ENCODE data around the gene CHRNA1. TPM values are rescaled to one million over a fixed set of nuclear protein-coding genes. Genes with fewer than 3 reads are reported as not detected.

The CHRNA1 gene
- total and polyA plus RNA-seq, 9 of the 15 experiments (the other 6 are each of a cell fraction or from before 2014, with no cell fraction given): not detected

DNA sequence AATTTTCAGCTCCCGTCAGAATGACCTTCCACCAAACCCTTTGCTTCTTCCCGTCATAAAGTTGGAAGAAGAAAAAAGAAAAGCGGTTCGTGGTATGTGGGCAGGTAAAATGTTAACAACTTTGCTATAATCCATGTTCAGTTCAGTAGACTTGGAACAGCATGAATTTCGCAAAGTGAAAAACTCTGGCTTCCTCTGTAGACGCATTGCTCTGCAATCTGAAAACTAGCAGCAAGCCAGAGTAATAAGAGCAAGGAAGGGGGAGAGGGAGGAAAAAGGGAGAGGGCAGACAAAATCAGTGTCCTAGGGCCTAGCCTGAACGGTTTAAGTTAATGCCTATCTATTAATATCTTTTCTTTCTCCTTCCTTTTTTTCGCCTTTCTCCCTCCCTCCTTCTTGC lies 26.7 kb upstream of the CHRNA1 start:
- WGBS (ENCODE audit: insufficient coverage, low coverage, missing lambda C conversion rate): 4% methylated on average over 8 of the region's 8 CpGs
- ATAC-seq (no peak), FAIRE-seq (no peak), DNase-seq (ENCODE audit: extremely low read depth in 1 of 4, low spot score in 3 of 4) (no peak)
- ChIA-PET CTCF (ENCODE audit: low intra/inter-chr PET ratio) (no interaction called here), POLR2A (interaction anchor here (1.1 kb wide), 1 partner anchor 9 kb away, joined by 5 read pairs; no protein-coding TSS in a partner anchor)
- Histone ChIP-seq H3K27me3 (ENCODE audit: control insufficient read depth in 2 of 2, insufficient read depth in 2 of 2, low read length in 2 of 2) (peaks cover 4 to 28% of the 10 kb centered on the region in 2 experiments; a peak in 3 of 5 replicates), H4K20me1 (replicated peaks; ENCODE audit: control insufficient read depth, insufficient read depth, low read length) (no peaks in the 10 kb centered on the region), H3K9me3 (replicated peaks; ENCODE audit: control insufficient read depth, insufficient read depth, low read depth, low read length) (no peaks in the 10 kb centered on the region), H2AFZ (ENCODE audit: low read depth, low read length) (no peak overlapping the region), H3K4me2 (ENCODE audit: insufficient read depth, low read length) (no peak overlapping the region), H3K4me3 (no peak overlapping the region), H3K36me3 (ENCODE audit: control insufficient read depth, insufficient read depth, low read length) (no peaks in the 10 kb centered on the region), H3K9ac (ENCODE audit: insufficient read depth in 1 of 2, low read depth in 2 of 2, low read length in 2 of 2) (no peak overlapping the region), H3K9me1 (ENCODE audit: control insufficient read depth, insufficient read depth, low read length) (no peaks in the 10 kb centered on the region), H3K4me1 (replicated peaks in 1 of 2; ENCODE audit: control insufficient read depth in 2 of 2, insufficient read depth in 2 of 2, low read length in 2 of 2) (peaks cover 0 to 3% of the 10 kb centered on the region in 2 experiments; a peak in 2 of 5 replicates), H3K79me2 (ENCODE audit: control insufficient read depth, insufficient read depth, low read length) (no peaks in the 10 kb centered on the region), H3K27ac (ENCODE audit: extremely low read depth, low read depth, low read length) (no peak overlapping the region)
- TF ChIP-seq TCFL5 (CRISPR knock-in tag; conservative IDR thresholded peaks at IDR 0.05) (no peak), RAD51 (IDR thresholded peaks at IDR 0.05; ENCODE audit: borderline replicate concordance, low read depth) (no peak), ZC3H11A (IDR thresholded peaks at IDR 0.05; ENCODE audit: low read depth, low read length) (no peak), HEY1 (CRISPR knock-in tag; IDR thresholded peaks at IDR 0.05; ENCODE audit: borderline replicate concordance) (no peak), ZNF124 (CRISPR knock-in tag; IDR thresholded peaks at IDR 0.05) (no peak), ZNF76 (CRISPR knock-in tag; IDR thresholded peaks at IDR 0.05; ENCODE audit: borderline replicate concordance) (no peak), HLTF (IDR thresholded peaks at IDR 0.05) (no peak), ZNF134 (CRISPR knock-in tag; conservative IDR thresholded peaks at IDR 0.05) (no peak), RUNX1 (IDR thresholded peaks at IDR 0.05; ENCODE audit: low read depth) (no peak), HDAC2 (IDR thresholded peaks at IDR 0.05) (no peak), MAFK (IDR thresholded peaks at IDR 0.05; ENCODE audit: low read length) (no peak), ZNF644 (tag; IDR thresholded peaks at IDR 0.05; ENCODE audit: low read depth) (no peak), ZNF589 (CRISPR knock-in tag; IDR thresholded peaks at IDR 0.05; ENCODE audit: low read depth) (no peak), ZKSCAN8 (CRISPR knock-in tag; IDR thresholded peaks at IDR 0.05) (no peak), NR2F6 (CRISPR knock-in tag; IDR thresholded peaks at IDR 0.05) (no peak)
- TF ChIP-seq, protein P1, sequence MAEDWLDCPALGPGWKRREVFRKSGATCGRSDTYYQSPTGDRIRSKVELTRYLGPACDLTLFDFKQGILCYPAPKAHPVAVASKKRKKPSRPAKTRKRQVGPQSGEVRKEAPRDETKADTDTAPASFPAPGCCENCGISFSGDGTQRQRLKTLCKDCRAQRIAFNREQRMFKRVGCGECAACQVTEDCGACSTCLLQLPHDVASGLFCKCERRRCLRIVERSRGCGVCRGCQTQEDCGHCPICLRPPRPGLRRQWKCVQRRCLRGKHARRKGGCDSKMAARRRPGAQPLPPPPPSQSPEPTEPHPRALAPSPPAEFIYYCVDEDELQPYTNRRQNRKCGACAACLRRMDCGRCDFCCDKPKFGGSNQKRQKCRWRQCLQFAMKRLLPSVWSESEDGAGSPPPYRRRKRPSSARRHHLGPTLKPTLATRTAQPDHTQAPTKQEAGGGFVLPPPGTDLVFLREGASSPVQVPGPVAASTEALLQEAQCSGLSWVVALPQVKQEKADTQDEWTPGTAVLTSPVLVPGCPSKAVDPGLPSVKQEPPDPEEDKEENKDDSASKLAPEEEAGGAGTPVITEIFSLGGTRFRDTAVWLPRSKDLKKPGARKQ (CRISPR knock-in tag; IDR thresholded peaks at IDR 0.05): no peak
- TF ChIP-seq, protein P2, sequence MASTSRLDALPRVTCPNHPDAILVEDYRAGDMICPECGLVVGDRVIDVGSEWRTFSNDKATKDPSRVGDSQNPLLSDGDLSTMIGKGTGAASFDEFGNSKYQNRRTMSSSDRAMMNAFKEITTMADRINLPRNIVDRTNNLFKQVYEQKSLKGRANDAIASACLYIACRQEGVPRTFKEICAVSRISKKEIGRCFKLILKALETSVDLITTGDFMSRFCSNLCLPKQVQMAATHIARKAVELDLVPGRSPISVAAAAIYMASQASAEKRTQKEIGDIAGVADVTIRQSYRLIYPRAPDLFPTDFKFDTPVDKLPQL (IDR thresholded peaks at IDR 0.05; ENCODE audit: extremely low read depth, insufficient read length): no peak
- TF ChIP-seq, protein P3, sequence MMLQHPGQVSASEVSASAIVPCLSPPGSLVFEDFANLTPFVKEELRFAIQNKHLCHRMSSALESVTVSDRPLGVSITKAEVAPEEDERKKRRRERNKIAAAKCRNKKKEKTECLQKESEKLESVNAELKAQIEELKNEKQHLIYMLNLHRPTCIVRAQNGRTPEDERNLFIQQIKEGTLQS (IDR thresholded peaks at IDR 0.05): no peak
- TF ChIP-seq, protein P3 (CRISPR knock-in tag; conservative IDR thresholded peaks at IDR 0.05): no peak
- TF ChIP-seq, protein P4, sequence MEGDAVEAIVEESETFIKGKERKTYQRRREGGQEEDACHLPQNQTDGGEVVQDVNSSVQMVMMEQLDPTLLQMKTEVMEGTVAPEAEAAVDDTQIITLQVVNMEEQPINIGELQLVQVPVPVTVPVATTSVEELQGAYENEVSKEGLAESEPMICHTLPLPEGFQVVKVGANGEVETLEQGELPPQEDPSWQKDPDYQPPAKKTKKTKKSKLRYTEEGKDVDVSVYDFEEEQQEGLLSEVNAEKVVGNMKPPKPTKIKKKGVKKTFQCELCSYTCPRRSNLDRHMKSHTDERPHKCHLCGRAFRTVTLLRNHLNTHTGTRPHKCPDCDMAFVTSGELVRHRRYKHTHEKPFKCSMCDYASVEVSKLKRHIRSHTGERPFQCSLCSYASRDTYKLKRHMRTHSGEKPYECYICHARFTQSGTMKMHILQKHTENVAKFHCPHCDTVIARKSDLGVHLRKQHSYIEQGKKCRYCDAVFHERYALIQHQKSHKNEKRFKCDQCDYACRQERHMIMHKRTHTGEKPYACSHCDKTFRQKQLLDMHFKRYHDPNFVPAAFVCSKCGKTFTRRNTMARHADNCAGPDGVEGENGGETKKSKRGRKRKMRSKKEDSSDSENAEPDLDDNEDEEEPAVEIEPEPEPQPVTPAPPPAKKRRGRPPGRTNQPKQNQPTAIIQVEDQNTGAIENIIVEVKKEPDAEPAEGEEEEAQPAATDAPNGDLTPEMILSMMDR (IDR thresholded peaks at IDR 0.05 in 2 of 3, conservative IDR thresholded peaks at IDR 0.05 in 1 of 3; ENCODE audit: insufficient read depth in 2 of 3, low read depth in 1 of 3, low read length in 3 of 3): no peak
- in situ Hi-C loops (cut with MboI): no loop called here
- BruUV-seq (replicated peaks): no TSS peak
- intact Hi-C loops (cut with micrococcal nuclease): no loop called here

Data from K562 (cell line).